ENCODE measurements around the gene CLDN6. TPM values are rescaled to one million over a fixed set of nuclear protein-coding genes. Genes with fewer than 3 reads are reported as not detected.
"Not testable (repeated sequence)": the region's sequence is repeated elsewhere in the genome, so short reads cannot be mapped to it uniquely, and the experiment has no call there.

Gene CLDN6
- total RNA-seq, 2 experiments from 2014 or later, result not detected

DNA sequence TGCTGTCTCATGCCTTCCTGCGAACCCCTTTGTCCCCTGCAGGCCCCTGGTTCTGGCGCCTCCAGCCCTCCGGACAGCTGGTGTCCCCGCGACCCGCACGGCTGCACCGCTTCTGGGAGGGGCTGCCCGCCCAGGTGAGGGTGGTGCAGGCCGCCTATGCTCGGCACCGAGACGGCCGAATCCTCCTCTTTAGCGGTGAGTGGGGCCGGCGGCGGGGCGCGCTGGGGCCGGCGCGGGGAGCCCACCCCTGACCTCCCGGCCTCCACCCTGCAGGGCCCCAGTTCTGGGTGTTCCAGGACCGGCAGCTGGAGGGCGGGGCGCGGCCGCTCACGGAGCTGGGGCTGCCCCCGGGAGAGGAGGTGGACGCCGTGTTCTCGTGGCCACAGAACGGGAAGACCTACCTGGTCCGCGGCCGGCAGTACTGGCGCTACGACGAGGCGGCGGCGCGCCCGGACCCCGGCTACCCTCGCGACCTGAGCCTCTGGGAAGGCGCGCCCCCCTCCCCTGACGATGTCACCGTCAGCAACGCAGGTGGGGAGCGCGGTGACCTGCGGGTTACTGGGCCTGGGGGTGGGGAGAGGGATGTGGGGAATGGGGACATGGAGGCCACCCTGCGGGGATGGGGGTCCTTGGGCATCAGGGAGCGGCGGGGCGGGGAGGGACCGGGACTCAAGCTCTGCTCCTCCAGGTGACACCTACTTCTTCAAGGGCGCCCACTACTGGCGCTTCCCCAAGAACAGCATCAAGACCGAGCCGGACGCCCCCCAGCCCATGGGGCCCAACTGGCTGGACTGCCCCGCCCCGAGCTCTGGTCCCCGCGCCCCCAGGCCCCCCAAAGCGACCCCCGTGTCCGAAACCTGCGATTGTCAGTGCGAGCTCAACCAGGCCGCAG, 40.4 kb upstream of the CLDN6 start:
- peak overlapping the region; percentile 79 for H3K27ac Mint-ChIP-seq
- peaks cover 63% of the 10 kb centered on the region for H3K4me1 Mint-ChIP-seq (ENCODE audit: low read depth)
- peaks cover 23% of the 10 kb centered on the region for H3K36me3 Mint-ChIP-seq
- H3K9me3 Mint-ChIP-seq, result no peaks in the 10 kb centered on the region
- no peaks in the 10 kb centered on the region for H3K27me3 Mint-ChIP-seq
- ChIA-PET POLR2A (interaction anchor here (0.8 to 3.0 kb wide), 8 partner anchors 10 to 92 kb away, joined by 3 to 23 read pairs (median 4); partner anchors contain the start of gene ZNF213), CTCF (interaction anchor here (0.8 to 12.3 kb wide), 39 partner anchors 9 to 124 kb away, joined by 3 to 270 read pairs (median 6); partner anchors contain the start of genes HCFC1R1, MMP25, THOC6 and TNFRSF12A)
- intact Hi-C loops (cut with micrococcal nuclease), result loop anchor here (1.0 to 2.0 kb wide), 4 partner anchors 16 to 71 kb away; no protein-coding TSS in a partner anchor
- peak; percentile 73 for DNase-seq
- H3K4me3 Mint-ChIP-seq, result peak overlapping the region; percentile 91

DNA sequence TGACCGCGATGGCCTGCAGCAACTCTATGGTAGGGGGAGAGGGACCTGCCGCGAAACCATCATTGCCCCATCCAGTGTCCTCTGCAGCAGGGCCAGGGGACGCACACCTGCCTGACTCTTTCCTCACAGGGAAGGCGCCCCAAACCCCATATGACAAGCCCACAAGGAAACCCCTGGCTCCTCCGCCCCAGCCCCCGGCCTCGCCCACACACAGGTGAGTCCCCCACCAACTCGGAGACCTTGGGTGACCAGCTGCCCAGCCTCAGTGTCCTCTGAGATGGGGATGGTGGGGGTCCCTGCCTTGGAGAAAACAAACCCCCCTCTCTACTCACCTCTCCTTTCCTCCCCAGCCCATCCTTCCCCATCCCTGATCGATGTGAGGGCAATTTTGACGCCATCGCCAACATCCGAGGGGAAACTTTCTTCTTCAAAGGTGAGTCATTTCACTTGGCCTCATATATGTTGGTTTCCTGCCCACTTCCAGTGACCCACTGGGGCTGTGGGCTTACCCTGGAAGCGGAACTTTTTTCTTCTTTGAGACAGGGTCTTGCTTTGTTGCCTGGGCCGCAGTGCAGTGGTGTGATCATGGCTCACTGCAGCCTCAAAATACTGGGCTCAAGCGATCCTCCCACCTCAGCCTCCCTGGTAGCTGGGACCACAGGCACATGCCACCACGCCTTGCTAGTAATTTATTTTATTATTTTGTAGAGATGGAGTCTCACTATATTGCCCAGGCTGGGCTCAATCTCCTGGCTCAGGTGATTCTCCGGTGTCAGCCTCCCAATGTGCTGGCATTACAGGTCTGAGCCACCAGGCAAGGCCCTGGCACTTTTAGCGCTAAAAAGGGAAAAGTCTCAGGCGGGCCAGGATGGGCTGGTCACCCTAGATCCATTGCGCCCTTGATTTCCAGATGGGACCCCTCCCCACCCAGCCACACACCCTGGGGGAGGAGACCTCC, 39.5 kb upstream of the CLDN6 start:
- peak; percentile 39 for DNase-seq
- Mint-ChIP-seq H3K27me3 (no peaks in the 10 kb centered on the region), H3K27ac (peak overlapping the region; percentile 80), H3K4me3 (peak overlapping the region; percentile 91), H3K9me3 (no peaks in the 10 kb centered on the region), H3K4me1 (ENCODE audit: low read depth) (peaks cover 55% of the 10 kb centered on the region), H3K36me3 (peaks cover 23% of the 10 kb centered on the region)
- ChIA-PET CTCF (interaction anchor here (1.0 to 12.3 kb wide), 17 partner anchors 10 to 111 kb away, joined by 3 to 270 read pairs (median 7); partner anchors contain the start of genes HCFC1R1, THOC6 and ZNF213), POLR2A (interaction anchor here (1.8 to 3.0 kb wide), 3 partner anchors 9 to 72 kb away, joined by 4 to 23 read pairs (median 17); no protein-coding TSS in a partner anchor)
- intact Hi-C loops (cut with micrococcal nuclease), result loop anchor here (2.0 kb wide), 1 partner anchor 17 kb away; no protein-coding TSS in a partner anchor

DNA sequence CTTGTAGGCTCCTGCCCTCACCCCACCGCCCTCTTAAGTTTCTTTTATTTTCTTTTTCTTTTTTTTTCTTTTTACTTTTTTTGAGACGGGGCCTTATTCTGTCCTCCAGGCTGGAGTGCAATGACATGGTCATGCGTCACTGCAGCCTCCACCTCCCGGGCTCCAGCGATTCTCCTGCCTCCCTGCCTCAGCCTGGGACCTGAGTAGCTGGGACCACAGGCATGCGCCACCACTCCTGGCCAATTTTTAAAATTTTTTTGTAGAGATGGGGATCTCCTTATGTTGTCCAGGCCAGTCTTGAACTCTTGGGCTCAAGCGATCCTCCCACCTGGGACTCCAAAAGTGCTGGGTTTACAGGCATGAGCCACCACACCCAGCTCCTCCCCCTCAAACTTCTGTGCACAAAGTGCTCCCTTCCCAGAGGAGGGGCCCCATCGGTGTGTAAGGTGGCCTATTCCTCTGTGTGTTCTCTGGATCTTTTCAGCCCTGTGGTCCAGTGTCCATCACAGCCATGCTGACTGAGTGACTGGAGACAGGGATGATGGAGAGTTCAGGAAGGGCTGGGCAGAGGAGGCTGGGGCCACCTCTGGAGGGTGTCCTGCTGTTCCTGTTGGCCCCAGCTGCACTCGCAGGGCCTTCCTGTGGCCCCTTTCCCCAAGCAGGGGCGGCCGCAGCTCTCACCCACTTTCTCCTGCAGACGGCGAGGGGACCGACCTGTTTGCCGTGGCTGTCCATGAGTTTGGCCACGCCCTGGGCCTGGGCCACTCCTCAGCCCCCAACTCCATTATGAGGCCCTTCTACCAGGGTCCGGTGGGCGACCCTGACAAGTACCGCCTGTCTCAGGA, 38.6 kb upstream of the CLDN6 start:
- Mint-ChIP-seq H3K9me3 (no peaks in the 10 kb centered on the region), H3K36me3 (peaks cover 23% of the 10 kb centered on the region), H3K4me3 (peak overlapping the region; percentile 91), H3K27ac (peak overlapping the region; percentile 30), H3K27me3 (no peaks in the 10 kb centered on the region), H3K4me1 (ENCODE audit: low read depth) (peaks cover 52% of the 10 kb centered on the region)
- ChIA-PET POLR2A (no interaction called here), CTCF (interaction anchor here (6.4 to 12.3 kb wide), 2 partner anchors 25 to 72 kb away, joined by 92 to 270 read pairs; no protein-coding TSS in a partner anchor)
- DNase-seq, result no peak
- intact Hi-C loops (cut with micrococcal nuclease), result no loop called here

DNA sequence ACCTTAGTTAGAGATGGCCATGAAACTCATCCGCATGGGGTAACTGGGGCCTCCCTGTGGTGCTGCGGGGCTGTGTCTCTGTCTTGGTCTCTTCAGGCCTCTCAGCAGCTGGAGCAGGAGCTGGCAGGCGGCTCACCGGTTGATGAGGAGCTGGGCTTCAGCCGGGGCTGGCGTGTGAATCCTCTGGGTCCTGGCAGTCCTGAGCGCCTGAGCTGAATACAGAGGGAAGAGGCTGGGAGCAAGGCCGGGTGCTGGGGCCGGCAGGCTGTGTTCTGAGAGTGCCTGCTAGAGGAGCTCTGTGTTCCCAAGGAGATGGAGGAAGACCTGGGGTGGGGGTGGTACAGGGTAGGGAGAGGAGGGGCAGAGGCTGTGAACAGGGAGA, 37.7 kb upstream of the CLDN6 start:
- Mint-ChIP-seq H3K4me3 (peak overlapping the region; percentile 12), H3K27ac (peak overlapping the region; percentile 88), H3K36me3 (peaks cover 23% of the 10 kb centered on the region), H3K4me1 (ENCODE audit: low read depth) (peaks cover 57% of the 10 kb centered on the region)
- H3K9me3 Mint-ChIP-seq; intact Hi-C loops (cut with micrococcal nuclease); H3K27me3 Mint-ChIP-seq; DNase-seq; POLR2A ChIA-PET: not testable (repeated sequence)
- CTCF ChIA-PET, result interaction anchor here (6.4 to 12.3 kb wide), 2 partner anchors 24 to 73 kb away, joined by 92 to 270 read pairs; no protein-coding TSS in a partner anchor

DNA sequence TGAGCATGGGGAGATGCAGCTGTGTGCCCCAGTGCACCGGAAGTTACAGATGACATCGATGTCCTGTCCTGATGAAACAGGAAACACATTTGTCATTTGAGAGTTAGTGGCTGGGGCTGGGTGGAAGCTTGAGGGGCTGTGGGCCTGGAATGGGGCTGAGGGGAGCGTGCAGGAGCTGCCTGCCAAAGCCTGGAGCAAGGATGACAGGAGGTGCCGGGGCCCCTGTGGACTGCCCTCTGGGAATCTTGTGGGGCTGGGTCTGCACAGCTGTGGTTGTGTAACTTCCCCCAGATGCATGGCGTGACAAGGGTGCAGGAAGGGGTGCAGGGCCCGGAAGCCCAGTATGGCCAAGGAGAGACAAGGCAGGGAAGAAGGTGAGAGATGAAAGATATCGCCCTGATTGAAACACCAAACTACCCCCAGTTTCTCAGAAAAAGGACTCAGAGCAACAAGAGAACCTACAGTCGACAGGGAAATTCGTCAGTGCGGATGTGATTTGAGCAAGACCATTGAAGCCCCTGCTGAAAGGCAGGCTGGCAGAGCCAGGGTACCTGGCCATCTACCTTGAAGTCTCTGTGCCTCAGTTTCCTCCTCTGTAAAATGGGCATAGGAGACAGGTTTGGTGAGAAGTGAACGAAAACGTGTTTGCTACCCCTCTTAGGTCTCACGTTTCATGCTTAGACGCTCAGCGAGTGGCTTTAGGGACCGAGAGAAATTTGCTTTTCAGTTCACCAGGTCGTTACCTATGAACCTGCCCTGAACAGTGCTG, 37.2 kb upstream of the CLDN6 start:
- peaks cover 51% of the 10 kb centered on the region for H3K4me1 Mint-ChIP-seq (ENCODE audit: low read depth)
- no peaks in the 10 kb centered on the region for H3K27me3 Mint-ChIP-seq
- ChIA-PET POLR2A (no interaction called here), CTCF (interaction anchor here (0.7 to 6.4 kb wide), 2 partner anchors 24 to 74 kb away, joined by 3 to 92 read pairs; no protein-coding TSS in a partner anchor)
- DNase-seq, result peak; percentile 47
- peak overlapping the region; percentile 12 for H3K4me3 Mint-ChIP-seq
- peak overlapping the region; percentile 88 for H3K27ac Mint-ChIP-seq
- intact Hi-C loops (cut with micrococcal nuclease), result no loop called here
- peaks cover 23% of the 10 kb centered on the region for H3K36me3 Mint-ChIP-seq
- H3K9me3 Mint-ChIP-seq, result no peaks in the 10 kb centered on the region

DNA sequence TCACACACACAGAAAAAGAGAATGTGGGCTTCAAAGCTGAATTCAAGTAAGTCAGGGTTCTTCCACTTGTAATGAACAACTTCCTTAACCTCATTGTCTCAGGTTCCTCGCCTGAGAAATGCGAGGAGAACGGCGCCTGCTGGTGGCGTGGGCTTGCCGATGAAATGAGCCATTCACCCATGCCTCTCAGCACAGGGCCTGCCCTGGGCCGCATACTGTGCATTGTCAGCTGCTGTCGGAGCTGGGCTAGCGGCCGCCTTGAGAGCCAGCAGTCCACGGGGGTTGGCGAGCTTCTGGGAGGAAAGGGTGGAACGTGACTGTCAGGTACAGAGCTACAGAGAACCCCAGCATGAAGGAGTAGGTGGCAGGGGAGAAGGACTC, 35.3 kb upstream of the CLDN6 start:
- Mint-ChIP-seq H3K4me1 (ENCODE audit: low read depth) (peaks cover 45% of the 10 kb centered on the region), H3K36me3 (peaks cover 22% of the 10 kb centered on the region)
- CTCF ChIA-PET; H3K9me3 Mint-ChIP-seq; H3K27ac Mint-ChIP-seq; DNase-seq; H3K27me3 Mint-ChIP-seq; POLR2A ChIA-PET; H3K4me3 Mint-ChIP-seq; intact Hi-C loops (cut with micrococcal nuclease): not testable (repeated sequence)

DNA sequence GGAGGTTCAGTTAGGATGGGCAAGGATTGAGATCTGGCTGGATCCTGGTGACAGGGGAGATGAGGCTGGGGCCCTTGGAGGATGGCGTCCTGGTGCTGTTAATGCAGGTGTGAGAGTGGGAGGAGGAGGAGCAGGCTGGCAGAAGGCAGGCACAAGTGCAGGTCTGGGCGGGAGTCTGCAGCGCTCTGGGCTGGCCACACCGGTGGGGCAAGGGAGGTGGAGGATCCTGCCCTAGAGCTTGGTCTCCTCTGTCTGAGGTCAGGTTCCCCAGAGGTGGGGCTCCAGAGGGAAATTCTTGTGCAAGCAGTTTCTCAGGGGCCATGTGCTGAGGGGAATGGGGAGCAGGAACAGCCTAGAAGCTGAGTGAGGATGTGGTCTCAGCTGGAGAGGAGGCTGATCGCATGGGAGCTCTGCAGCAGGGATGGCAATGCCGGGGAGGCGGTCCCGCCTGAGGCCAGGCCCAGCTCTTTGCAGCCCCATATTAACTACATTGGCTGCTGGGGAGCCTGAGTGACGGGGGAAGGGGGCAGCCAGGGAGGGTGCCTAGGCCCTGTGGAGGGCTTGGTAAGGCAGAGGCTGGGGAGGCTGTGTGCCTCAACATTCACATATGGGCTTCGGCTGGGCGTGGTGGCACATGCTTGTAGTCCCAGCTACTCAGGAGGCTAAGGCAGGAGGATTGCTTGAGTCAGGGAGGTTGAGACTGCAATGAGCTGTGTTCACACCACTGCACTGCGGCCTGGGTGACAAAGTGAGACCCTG, 34.8 kb upstream of the CLDN6 start:
- DNase-seq; H3K9me3 Mint-ChIP-seq; POLR2A ChIA-PET; H3K27me3 Mint-ChIP-seq; H3K4me3 Mint-ChIP-seq; intact Hi-C loops (cut with micrococcal nuclease): not testable (repeated sequence)
- CTCF ChIA-PET, result interaction anchor here (6.2 kb wide), 1 partner anchor 22 kb away, joined by 89 read pairs; no protein-coding TSS in a partner anchor
- Mint-ChIP-seq H3K27ac (peak overlapping the region; percentile 15), H3K36me3 (peaks cover 22% of the 10 kb centered on the region), H3K4me1 (ENCODE audit: low read depth) (peaks cover 47% of the 10 kb centered on the region)

DNA sequence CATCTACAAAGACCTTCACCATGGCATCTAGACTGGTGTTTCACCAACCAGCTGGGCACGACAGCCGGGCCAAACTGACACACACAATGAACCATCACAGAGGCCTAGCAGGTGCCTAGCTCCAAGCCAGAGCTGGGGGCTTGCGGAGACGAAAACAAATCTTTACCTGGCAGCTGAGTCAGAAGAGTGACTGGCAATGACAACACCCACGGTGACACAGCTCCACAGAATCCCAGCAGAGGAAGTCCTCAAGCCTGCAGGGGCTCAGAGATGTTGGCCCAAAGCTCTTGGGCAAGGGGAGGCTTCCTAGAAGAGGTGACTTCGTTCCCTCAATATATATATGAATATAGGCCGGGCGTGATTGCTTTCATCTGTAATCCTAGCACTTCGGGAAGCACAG, 33.5 kb upstream of the CLDN6 start:
- H3K27ac Mint-ChIP-seq, result peak overlapping the region; percentile 58

DNA sequence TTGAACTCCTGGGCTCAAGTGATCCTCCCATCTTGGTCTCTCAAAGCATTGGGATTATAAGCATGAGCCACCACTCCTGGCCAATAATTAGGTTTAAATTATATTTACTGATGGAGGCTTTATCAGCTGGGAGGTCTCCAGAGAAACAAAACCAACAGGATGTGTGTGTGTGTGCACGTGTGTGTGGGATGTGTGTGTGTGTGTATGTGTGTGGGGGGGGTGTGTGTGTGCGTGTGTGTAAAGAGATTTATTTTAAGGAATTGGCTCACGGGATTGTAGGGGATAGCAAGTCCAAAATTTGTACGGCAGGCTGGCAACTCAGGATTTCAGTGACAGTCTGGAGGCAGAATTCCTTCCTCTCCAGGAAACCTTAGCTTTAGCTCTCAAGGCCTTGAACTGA, 33.0 kb upstream of the CLDN6 start:
- H3K27ac Mint-ChIP-seq, result peak overlapping the region; percentile 58
- peaks cover 3% of the 10 kb centered on the region for H3K27me3 Mint-ChIP-seq
- intact Hi-C loops (cut with micrococcal nuclease), result no loop called here
- peaks cover 14% of the 10 kb centered on the region for H3K36me3 Mint-ChIP-seq
- ChIA-PET CTCF (interaction anchor here (0.9 to 6.2 kb wide), 4 partner anchors 8 to 79 kb away, joined by 3 to 89 read pairs (median 6); no protein-coding TSS in a partner anchor), POLR2A (interaction anchor here (0.8 kb wide), 1 partner anchor 11 kb away, joined by 3 read pairs; no protein-coding TSS in a partner anchor)
- peaks cover 37% of the 10 kb centered on the region for H3K4me1 Mint-ChIP-seq (ENCODE audit: low read depth)
- no peak overlapping the region for H3K4me3 Mint-ChIP-seq
- no peak for DNase-seq
- no peaks in the 10 kb centered on the region for H3K9me3 Mint-ChIP-seq

More for the DNA sequence above, 33.5 kb upstream of the CLDN6 start:
- no peak overlapping the region for H3K4me3 Mint-ChIP-seq
- peaks cover 14% of the 10 kb centered on the region for H3K36me3 Mint-ChIP-seq
- no peaks in the 10 kb centered on the region for H3K9me3 Mint-ChIP-seq
- peaks cover 39% of the 10 kb centered on the region for H3K4me1 Mint-ChIP-seq (ENCODE audit: low read depth)
- intact Hi-C loops (cut with micrococcal nuclease), result no loop called here
- peaks cover 3% of the 10 kb centered on the region for H3K27me3 Mint-ChIP-seq
- ChIA-PET POLR2A (interaction anchor here (0.8 kb wide), 1 partner anchor 12 kb away, joined by 3 read pairs; no protein-coding TSS in a partner anchor), CTCF (interaction anchor here (1.1 to 6.2 kb wide), 3 partner anchors 21 to 78 kb away, joined by 3 to 89 read pairs (median 9); no protein-coding TSS in a partner anchor)
- peak; percentile 51 for DNase-seq

DNA sequence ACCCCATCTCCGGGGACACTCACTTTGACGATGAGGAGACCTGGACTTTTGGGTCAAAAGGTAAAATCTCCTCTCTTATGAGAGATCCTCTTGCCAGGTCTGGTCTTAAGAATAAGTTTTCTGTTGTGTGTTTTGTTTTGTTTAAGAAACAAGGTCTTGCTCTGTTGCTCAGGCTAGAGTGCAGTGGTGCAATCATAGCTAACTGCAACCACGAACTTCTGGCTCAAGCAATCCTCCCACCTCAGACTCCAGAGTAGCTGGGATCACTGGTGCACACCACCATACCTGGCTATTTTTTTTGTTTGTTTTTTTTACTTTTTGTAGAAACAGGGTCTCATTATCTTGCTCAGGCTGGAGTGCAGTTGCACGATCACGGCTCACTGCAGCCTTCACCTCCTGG, 32.5 kb upstream of the CLDN6 start:
- no peaks in the 10 kb centered on the region for H3K9me3 Mint-ChIP-seq
- H3K27me3 Mint-ChIP-seq, result peaks cover 3% of the 10 kb centered on the region
- H3K27ac Mint-ChIP-seq, result peak overlapping the region; percentile 38
- H3K36me3 Mint-ChIP-seq, result peaks cover 12% of the 10 kb centered on the region
- intact Hi-C loops (cut with micrococcal nuclease), result no loop called here
- no peak overlapping the region for H3K4me3 Mint-ChIP-seq
- no peak for DNase-seq
- peaks cover 33% of the 10 kb centered on the region for H3K4me1 Mint-ChIP-seq (ENCODE audit: low read depth)
- CTCF ChIA-PET, result interaction anchor here (0.9 to 6.2 kb wide), 3 partner anchors 9 to 76 kb away, joined by 3 to 89 read pairs (median 3); no protein-coding TSS in a partner anchor
- POLR2A ChIA-PET, result no interaction called here
